ENCODE measurements around the gene BTK.

BTK gene

DNA sequence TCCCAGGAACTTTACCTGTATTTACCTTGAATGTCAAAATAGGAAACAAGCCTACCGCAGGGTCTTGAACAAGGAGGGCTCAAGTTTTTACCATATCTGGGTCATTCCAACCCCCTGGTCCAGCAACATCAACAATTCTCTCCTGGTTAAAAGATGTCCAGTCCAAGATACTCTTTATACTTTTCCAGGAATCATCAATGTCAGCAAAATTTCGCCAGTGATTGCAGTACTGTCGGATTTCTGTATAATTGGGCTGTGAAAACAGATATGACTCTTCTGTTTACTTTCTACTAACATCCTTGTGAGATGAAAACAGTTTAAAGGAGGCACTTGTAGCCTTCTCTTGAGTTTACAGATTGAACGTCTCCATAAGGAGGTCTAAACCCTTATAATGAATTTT is 12.7 kb upstream of the BTK start:
- Histone ChIP-seq H2BK120ac (ENCODE audit: low read depth, low read length) (no peak overlapping the region), H3K9me3 (ENCODE audit: control insufficient read depth, low read length) (no peaks in the 10 kb centered on the region), H2BK5ac (ENCODE audit: low read depth, low read length, poor library complexity, severe bottlenecking) (no peak overlapping the region), H3K79me1 (replicated peaks; ENCODE audit: low read length, poor library complexity, severe bottlenecking) (no peaks in the 10 kb centered on the region), H2AFZ (ENCODE audit: low read depth, low read length) (no peak overlapping the region), H3K4me2 (ENCODE audit: low read length, poor library complexity, severe bottlenecking) (no peak overlapping the region), H3K4me3 (ENCODE audit: insufficient read depth in 1 of 2, low read depth in 1 of 2, low read length in 2 of 2) (no peak overlapping the region), H3K4me1 (ENCODE audit: control insufficient read depth, insufficient read depth, low read depth, low read length) (no peaks in the 10 kb centered on the region), H3K27ac (ENCODE audit: low read length, poor library complexity, severe bottlenecking) (no peak overlapping the region), H3K18ac (ENCODE audit: low read depth in 1 of 2, low read length in 2 of 2) (no peak overlapping the region), H4K91ac (ENCODE audit: low read length) (no peak overlapping the region), H2BK15ac (ENCODE audit: low read depth, poor library complexity, severe bottlenecking) (no peak overlapping the region), H3K36me3 (ENCODE audit: control insufficient read depth in 1 of 2, insufficient read depth in 2 of 2, low read depth in 1 of 2, low read length in 2 of 2) (peaks cover 0 to 39% of the 10 kb centered on the region in 2 experiments), H2BK12ac (ENCODE audit: low read length in 2 of 2) (no peak overlapping the region), H3K9ac (ENCODE audit: low read length) (no peak overlapping the region), H4K8ac (ENCODE audit: low read length) (no peak overlapping the region), H2AK5ac (ENCODE audit: low read length, severe bottlenecking) (no peak overlapping the region), H3K4ac (ENCODE audit: low read depth in 1 of 2, low read length in 2 of 2) (no peak overlapping the region), H3K27me3 (ENCODE audit: control insufficient read depth in 1 of 2, insufficient read depth in 1 of 2, low read length in 2 of 2) (peaks cover 0 to 7% of the 10 kb centered on the region in 2 experiments), H3K14ac (ENCODE audit: low read length in 2 of 2) (no peak overlapping the region), H3K23ac (ENCODE audit: low read length in 2 of 2) (no peak overlapping the region)
- 100% methylated on average over 1 of the region's 4 CpGs for WGBS
- no peak for DNase-seq

DNA sequence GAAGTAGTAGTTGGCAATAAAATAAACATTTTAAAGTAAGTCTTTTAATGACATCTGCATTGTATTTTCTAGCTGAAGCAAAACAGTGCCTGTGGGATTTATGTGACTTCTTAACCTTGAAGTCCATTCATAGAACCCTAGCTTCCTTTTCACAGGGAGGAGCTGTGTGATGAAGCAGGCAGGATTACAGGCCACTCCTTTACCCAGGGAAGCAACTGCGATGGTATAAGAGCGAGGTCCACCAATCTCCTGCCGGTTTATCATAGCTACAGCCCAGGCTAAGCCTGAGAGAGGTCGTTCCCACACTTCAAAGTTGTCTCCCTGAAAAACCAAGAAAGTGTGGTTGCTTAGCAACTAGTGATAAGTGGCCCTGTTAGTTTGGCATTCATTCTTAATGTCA is 11.8 kb upstream of the BTK start:
- Histone ChIP-seq H3K4me2 (ENCODE audit: low read length, poor library complexity, severe bottlenecking) (no peak overlapping the region), H2BK15ac (ENCODE audit: low read depth, poor library complexity, severe bottlenecking) (no peak overlapping the region), H3K9ac (ENCODE audit: low read length) (peak overlapping the region; percentile 22), H3K18ac (ENCODE audit: low read depth in 1 of 2, low read length in 2 of 2) (no peak overlapping the region), H3K4ac (ENCODE audit: low read depth in 1 of 2, low read length in 2 of 2) (no peak overlapping the region), H2AFZ (ENCODE audit: low read depth, low read length) (no peak overlapping the region), H3K14ac (ENCODE audit: low read length in 2 of 2) (no peak overlapping the region), H3K36me3 (ENCODE audit: control insufficient read depth in 1 of 2, insufficient read depth in 2 of 2, low read depth in 1 of 2, low read length in 2 of 2) (peaks cover 0 to 46% of the 10 kb centered on the region in 2 experiments), H4K8ac (ENCODE audit: low read length) (no peak overlapping the region), H3K9me3 (ENCODE audit: control insufficient read depth, low read length) (no peaks in the 10 kb centered on the region), H2BK5ac (ENCODE audit: low read depth, low read length, poor library complexity, severe bottlenecking) (no peak overlapping the region), H3K4me3 (ENCODE audit: insufficient read depth in 1 of 2, low read depth in 1 of 2, low read length in 2 of 2) (no peak overlapping the region), H2AK5ac (ENCODE audit: low read length, severe bottlenecking) (no peak overlapping the region), H2BK12ac (ENCODE audit: low read length in 2 of 2) (no peak overlapping the region), H3K23ac (ENCODE audit: low read length in 2 of 2) (no peak overlapping the region), H3K27me3 (ENCODE audit: control insufficient read depth in 1 of 2, insufficient read depth in 1 of 2, low read length in 2 of 2) (peaks cover 0 to 7% of the 10 kb centered on the region in 2 experiments), H3K4me1 (ENCODE audit: control insufficient read depth, insufficient read depth, low read depth, low read length) (no peaks in the 10 kb centered on the region), H3K79me1 (replicated peaks; ENCODE audit: low read length, poor library complexity, severe bottlenecking) (no peaks in the 10 kb centered on the region), H3K27ac (ENCODE audit: low read length, poor library complexity, severe bottlenecking) (no peak overlapping the region), H2BK120ac (ENCODE audit: low read depth, low read length) (no peak overlapping the region), H4K91ac (ENCODE audit: low read length) (no peak overlapping the region)
- WGBS: no CpG with 5 or more reads among the region's 4 CpGs
- DNase-seq: no peak

DNA sequence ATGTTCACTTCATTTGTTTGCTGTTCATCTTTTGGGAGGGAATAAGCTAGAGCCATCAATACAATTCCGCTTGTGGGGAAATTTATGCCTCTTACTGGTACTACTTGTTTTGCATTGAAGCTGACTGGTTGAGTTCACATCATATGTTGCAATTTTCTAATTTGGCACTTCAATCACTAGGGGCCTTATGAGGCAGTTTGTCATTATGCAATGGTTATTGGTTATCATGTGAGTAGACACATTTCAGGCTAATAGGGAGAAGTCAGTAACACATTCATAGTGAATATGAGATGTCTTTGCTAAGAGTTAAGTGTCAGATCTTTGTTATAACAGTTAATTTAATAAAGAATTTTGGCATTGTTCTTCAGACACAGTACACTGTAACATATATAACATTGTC is 9.8 kb upstream of the BTK start:
- WGBS: 94% methylated on average over 1 of the region's 1 CpG
- Histone ChIP-seq H3K4me3 (ENCODE audit: insufficient read depth in 1 of 2, low read depth in 1 of 2, low read length in 2 of 2) (no peak overlapping the region), H3K18ac (ENCODE audit: low read depth in 1 of 2, low read length in 2 of 2) (no peak overlapping the region), H2BK15ac (ENCODE audit: low read depth, poor library complexity, severe bottlenecking) (no peak overlapping the region), H3K23ac (ENCODE audit: low read length in 2 of 2) (no peak overlapping the region), H3K4ac (ENCODE audit: low read depth in 1 of 2, low read length in 2 of 2) (no peak overlapping the region), H3K4me2 (ENCODE audit: low read length, poor library complexity, severe bottlenecking) (no peak overlapping the region), H4K91ac (ENCODE audit: low read length) (no peak overlapping the region), H3K36me3 (ENCODE audit: control insufficient read depth in 1 of 2, insufficient read depth in 2 of 2, low read depth in 1 of 2, low read length in 2 of 2) (peaks cover 0 to 45% of the 10 kb centered on the region in 2 experiments), H4K8ac (ENCODE audit: low read length) (no peak overlapping the region), H3K79me1 (replicated peaks; ENCODE audit: low read length, poor library complexity, severe bottlenecking) (no peaks in the 10 kb centered on the region), H3K9ac (ENCODE audit: low read length) (no peak overlapping the region), H2BK12ac (ENCODE audit: low read length in 2 of 2) (no peak overlapping the region), H3K14ac (ENCODE audit: low read length in 2 of 2) (no peak overlapping the region), H3K27me3 (ENCODE audit: control insufficient read depth in 1 of 2, insufficient read depth in 1 of 2, low read length in 2 of 2) (peaks cover 0 to 3% of the 10 kb centered on the region in 2 experiments), H2AFZ (ENCODE audit: low read depth, low read length) (no peak overlapping the region), H2BK5ac (ENCODE audit: low read depth, low read length, poor library complexity, severe bottlenecking) (no peak overlapping the region), H3K4me1 (ENCODE audit: control insufficient read depth, insufficient read depth, low read depth, low read length) (no peaks in the 10 kb centered on the region), H3K27ac (ENCODE audit: low read length, poor library complexity, severe bottlenecking) (no peak overlapping the region), H3K9me3 (ENCODE audit: control insufficient read depth, low read length) (no peaks in the 10 kb centered on the region), H2AK5ac (ENCODE audit: low read length, severe bottlenecking) (no peak overlapping the region), H2BK120ac (ENCODE audit: low read depth, low read length) (no peak overlapping the region)
- peak; percentile 34 for DNase-seq

DNA sequence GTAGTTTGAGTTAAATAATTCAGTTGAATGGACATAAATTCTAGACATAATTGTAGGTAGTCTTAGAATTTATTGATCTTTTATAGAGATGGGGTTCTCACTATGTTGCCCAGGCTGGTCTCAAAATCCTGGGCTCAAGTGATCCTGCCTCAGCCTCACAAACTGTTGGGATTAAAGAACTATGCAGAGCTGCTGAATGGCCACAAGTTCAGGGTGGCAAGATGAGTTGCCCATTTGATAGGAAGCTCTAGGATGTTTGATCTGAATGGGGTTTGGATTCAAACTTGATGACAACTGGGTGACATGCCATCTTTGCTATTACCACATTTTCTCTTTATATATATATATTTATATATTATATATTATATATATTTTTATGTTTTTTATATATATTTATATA is 8.4 kb upstream of the BTK start:
- no peak overlapping the region for H3K23ac ChIP-seq (ENCODE audit: low read length in 2 of 2)
- H2BK5ac ChIP-seq (ENCODE audit: low read depth, low read length, poor library complexity, severe bottlenecking): no peak overlapping the region
- no peaks in the 10 kb centered on the region for H3K27me3 ChIP-seq (ENCODE audit: control insufficient read depth in 1 of 2, insufficient read depth in 1 of 2, low read length in 2 of 2)
- H3K79me1 ChIP-seq (replicated peaks; ENCODE audit: low read length, poor library complexity, severe bottlenecking): no peaks in the 10 kb centered on the region
- no peak overlapping the region for H3K4me2 ChIP-seq (ENCODE audit: low read length, poor library complexity, severe bottlenecking)
- no peak overlapping the region for H4K8ac ChIP-seq (ENCODE audit: low read length)
- no peak overlapping the region for H2AK5ac ChIP-seq (ENCODE audit: low read length, severe bottlenecking)
- no peak overlapping the region for H2BK15ac ChIP-seq (ENCODE audit: low read depth, poor library complexity, severe bottlenecking)
- no peak overlapping the region for H3K18ac ChIP-seq (ENCODE audit: low read depth in 1 of 2, low read length in 2 of 2)
- H3K4me1 ChIP-seq (ENCODE audit: control insufficient read depth, insufficient read depth, low read depth, low read length): no peaks in the 10 kb centered on the region
- H3K4ac ChIP-seq (ENCODE audit: low read depth in 1 of 2, low read length in 2 of 2): no peak overlapping the region
- H3K9me3 ChIP-seq (ENCODE audit: control insufficient read depth, low read length): no peaks in the 10 kb centered on the region
- no peak overlapping the region for H2BK12ac ChIP-seq (ENCODE audit: low read length in 2 of 2)
- no peak overlapping the region for H2BK120ac ChIP-seq (ENCODE audit: low read depth, low read length)
- H3K9ac ChIP-seq (ENCODE audit: low read length): no peak overlapping the region
- H2AFZ ChIP-seq (ENCODE audit: low read depth, low read length): no peak overlapping the region
- H3K27ac ChIP-seq (ENCODE audit: low read length, poor library complexity, severe bottlenecking): no peak overlapping the region
- no peak overlapping the region for H4K91ac ChIP-seq (ENCODE audit: low read length)
- H3K4me3 ChIP-seq (ENCODE audit: insufficient read depth in 1 of 2, low read depth in 1 of 2, low read length in 2 of 2): no peak overlapping the region
- no peak overlapping the region for H3K14ac ChIP-seq (ENCODE audit: low read length in 2 of 2)
- peaks cover 0 to 37% of the 10 kb centered on the region in 2 experiments for H3K36me3 ChIP-seq (ENCODE audit: control insufficient read depth in 1 of 2, insufficient read depth in 2 of 2, low read depth in 1 of 2, low read length in 2 of 2)
- DNase-seq: no peak

All from mesenchymal stem cell (in vitro differentiated cells and primary cell).